K562 (cell line): ENCODE measurements around the gene USP38. TPM values are rescaled to one million over a fixed set of nuclear protein-coding genes. Genes with fewer than 3 reads are reported as not detected.

Source experiments
- HINFP ChIP-seq: fragments of 450-650 bp; conservative IDR thresholded peaks from 2 replicates; pipeline ENCODE4 v1.6.1; 2016; ENCODE audit warnings: missing genetic modification characterization, low read depth, mild to moderate bottlenecking, control low read depth, missing compliant biosample characterization
- SAFB2 ChIP-seq: fragments of 200-400 bp; formaldehyde crosslinking; IDR thresholded peaks from 2 replicates; pipeline ENCODE4 v1.6.1; 2018; ENCODE audit warnings: borderline replicate concordance, low read length, low read depth, moderate library complexity; ENCODE audit not compliant: severe bottlenecking
- SMAD3 ChIP-seq: fragments of 450-650 bp; formaldehyde crosslinking; conservative IDR thresholded peaks from 2 replicates; pipeline ENCODE4 v1.4.0; 2020; ENCODE audit warnings: mild to moderate bottlenecking
- UBTF ChIP-seq, 2 experiments: IDR thresholded peaks; 2 replicates each; pipeline ENCODE4 v1.6.1; 2012; ENCODE audit warnings: improper control_type of control experiment in 2 of 2, low read depth in 2 of 2, low read length in 2 of 2, borderline replicate concordance in 1 of 2
- ZBTB34 ChIP-seq: fragments of 250-450 bp; sonication (Bioruptor Pico); IDR thresholded peaks from 2 replicates; pipeline ENCODE4 v1.8.0; 2021; ENCODE audit warnings: mild to moderate bottlenecking, moderate library complexity
- ZNF316 ChIP-seq: fragments of 450-650 bp; IDR thresholded peaks from 2 replicates; pipeline ENCODE4 v1.6.1; 2016
- polyA plus RNA-seq, 8 experiments: library from polyadenylated mRNA; depleted of rRNA in 4 of 8; stranded (reverse) in 5 of 8; unstranded in 3 of 8; fragments of >200 nt; fragmentation: Nextera tagmentation in 2 of 8; fragmentation: Illumina TruSeq in 1 of 8; extraction: Ambion mirVana in 2 of 8; extraction: Trizol in 1 of 8; gene quantifications; 2 replicates each; pipeline versions ENCODE4 v1.2.1 to v1.2.3, GENCODE V29; 2011 to 2014; ENCODE audit warnings: inconsistent platforms in 1 of 8, missing spikeins in 1 of 8
- total RNA-seq, 7 experiments: library from RNA; depleted of rRNA in 6 of 7; stranded (reverse); fragments of >200 nt in 6 of 7; fragmentation: Illumina TruSeq in 2 of 7; extraction: Trizol in 2 of 7; gene quantifications; 2 replicates each; pipeline versions ENCODE4 v1.2.1 to v1.2.3, GENCODE V29; 2011 to 2021; ENCODE audit warnings: low replicate concordance in 1 of 7

Gene USP38
- total and polyA plus RNA-seq, 9 of the 15 experiments (the other 6 are each of a cell fraction or from before 2014, with no cell fraction given): 4.2 to 20.6 (median 11.2) TPM

DNA sequence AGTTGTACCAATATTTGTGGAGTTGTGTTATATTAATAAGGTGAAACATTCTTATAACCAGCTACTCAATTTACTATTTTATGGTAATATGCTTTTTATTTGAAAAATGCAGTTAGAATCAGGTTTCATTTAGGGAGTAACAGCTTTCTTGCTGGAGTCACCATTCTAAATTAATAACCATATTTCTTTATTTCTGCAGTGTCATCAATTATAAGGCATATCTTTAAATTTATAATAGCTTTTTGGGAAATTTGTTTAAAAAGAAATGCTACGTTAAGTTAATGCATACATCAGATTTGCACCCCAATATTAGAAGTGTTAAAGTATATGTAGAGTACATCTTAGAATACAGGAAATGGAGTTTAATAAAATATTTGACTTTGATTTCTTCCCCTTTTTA is 18.9 kb downstream of the USP38 start (continued):
- no peak for TF ChIP-seq UBTF (IDR thresholded peaks at IDR 0.05; ENCODE audit: borderline replicate concordance in 1 of 2, low read depth in 2 of 2, low read length in 2 of 2)
- TF ChIP-seq HINFP (tag): no peak
- TF ChIP-seq ZBTB34 (CRISPR knock-in tag): no peak
- peak; percentile 91 for TF ChIP-seq ZNF316
- TF ChIP-seq SAFB2: no peak
- TF ChIP-seq SMAD3 (CRISPR knock-in tag): no peak
- TF ChIP-seq, all 486 proteins: peak for 5
